GM19452 (cell line): ENCODE data around the gene IDH3G.

ENCODE experiments used
- ATAC-seq: cut with Tn5 transposase; IDR thresholded peaks from one replicate; pipeline ENCODE4 v1.9.1; 2021; ENCODE audit not compliant: unreplicated experiment

IDH3G gene

GRCh38 chrX:153736071-153736820, 57.9 kb downstream of the IDH3G start:
- no peak for ATAC-seq
